ENCODE measurements around the gene GFRA1. TPM values are rescaled to one million over a fixed set of nuclear protein-coding genes. Genes with fewer than 3 reads are reported as not detected.

The GFRA1 gene
- total RNA-seq, 4 donors from 2014 or later = 19.8 to 61.8 (median 25.2) TPM

DNA sequence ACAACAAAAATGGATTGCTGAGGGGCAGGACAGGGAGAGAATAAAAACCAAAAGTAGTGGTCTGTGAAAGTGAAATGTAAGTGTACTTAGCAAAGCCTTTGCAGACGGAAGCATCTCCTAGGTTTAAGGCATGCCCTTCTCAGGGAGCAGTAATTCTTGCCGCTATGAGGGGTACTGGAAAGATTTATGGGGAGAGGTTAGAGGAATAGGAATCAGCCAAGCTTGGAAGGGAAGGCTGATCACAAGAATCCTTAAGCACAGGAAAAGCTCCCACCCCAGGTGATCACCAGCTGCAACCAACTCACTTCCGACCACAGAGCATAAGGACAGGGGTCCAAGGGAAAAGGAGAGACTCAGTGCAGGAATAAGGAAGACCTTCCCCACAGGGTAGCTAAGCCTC, 10.3 kb downstream of the GFRA1 start:
- 83% methylated on average over 3 of the region's 3 CpGs for WGBS
- TF ChIP-seq POLR2AphosphoS5 (IDR thresholded peaks at IDR 0.05) = no peak
- TF ChIP-seq CTCF (IDR thresholded peaks at IDR 0.05) = no peak
- no peak for TF ChIP-seq POLR2A (IDR thresholded peaks at IDR 0.05)
- TF ChIP-seq EP300 (IDR thresholded peaks at IDR 0.05) = no peak
- H3K4me1 ChIP-seq = no peaks in the 10 kb centered on the region
- H3K4me3 ChIP-seq = no peak overlapping the region
- H3K27ac ChIP-seq = no peak overlapping the region
- no peak for DNase-seq (ENCODE audit: low spot score in 2 of 2)
- no peaks in the 10 kb centered on the region for H3K36me3 ChIP-seq
- H3K27me3 ChIP-seq = no peaks in the 10 kb centered on the region
- H3K9me3 ChIP-seq = no peaks in the 10 kb centered on the region

GRCh38 chr10:116260599-116260998, 12.4 kb downstream of the GFRA1 start:
- TF ChIP-seq POLR2AphosphoS5 (IDR thresholded peaks at IDR 0.05) = no peak
- TF ChIP-seq CTCF (IDR thresholded peaks at IDR 0.05) = no peak
- no peak for TF ChIP-seq POLR2A (IDR thresholded peaks at IDR 0.05)
- TF ChIP-seq EP300 (IDR thresholded peaks at IDR 0.05) = no peak
- Histone ChIP-seq H3K9me3 (no peaks in the 10 kb centered on the region), H3K4me3 (no peak overlapping the region), H3K36me3 (no peaks in the 10 kb centered on the region), H3K27ac (no peak overlapping the region), H3K27me3 (peaks cover 5% of the 10 kb centered on the region), H3K4me1 (no peaks in the 10 kb centered on the region)
- 34% methylated on average over 2 of the region's 2 CpGs for WGBS
- no peak for DNase-seq (ENCODE audit: low spot score in 2 of 2)

GRCh38 chr10:116259638-116260037, 13.4 kb downstream of the GFRA1 start:
- TF ChIP-seq POLR2AphosphoS5 (IDR thresholded peaks at IDR 0.05) (no peak), EP300 (IDR thresholded peaks at IDR 0.05) (no peak), CTCF (IDR thresholded peaks at IDR 0.05) (no peak)
- Histone ChIP-seq H3K27ac (no peak overlapping the region), H3K36me3 (no peaks in the 10 kb centered on the region), H3K27me3 (peaks cover 5% of the 10 kb centered on the region), H3K9me3 (no peaks in the 10 kb centered on the region), H3K4me3 (no peak overlapping the region), H3K4me1 (no peaks in the 10 kb centered on the region)
- DNase-seq (ENCODE audit: low spot score in 2 of 2) = no peak
- WGBS = 90% methylated on average over 3 of the region's 3 CpGs

- WGBS = 96% methylated on average over 5 of the region's 5 CpGs
- peaks cover 5% of the 10 kb centered on the region for H3K27me3 ChIP-seq
- H3K36me3 ChIP-seq = no peaks in the 10 kb centered on the region
- no peak overlapping the region for H3K27ac ChIP-seq
- H3K4me1 ChIP-seq = no peaks in the 10 kb centered on the region
- H3K4me3 ChIP-seq = no peak overlapping the region
- no peaks in the 10 kb centered on the region for H3K9me3 ChIP-seq
- no peak for DNase-seq (ENCODE audit: low spot score in 2 of 2)
- TF ChIP-seq POLR2AphosphoS5 (IDR thresholded peaks at IDR 0.05) = no peak
- no peak for TF ChIP-seq EP300 (IDR thresholded peaks at IDR 0.05)
- TF ChIP-seq CTCF (IDR thresholded peaks at IDR 0.05) = no peak
- TF ChIP-seq POLR2A (IDR thresholded peaks at IDR 0.05) = no peak
Observed at GRCh38 chr10:116257785-116258184, 15.2 kb downstream of the GFRA1 start.

DNA sequence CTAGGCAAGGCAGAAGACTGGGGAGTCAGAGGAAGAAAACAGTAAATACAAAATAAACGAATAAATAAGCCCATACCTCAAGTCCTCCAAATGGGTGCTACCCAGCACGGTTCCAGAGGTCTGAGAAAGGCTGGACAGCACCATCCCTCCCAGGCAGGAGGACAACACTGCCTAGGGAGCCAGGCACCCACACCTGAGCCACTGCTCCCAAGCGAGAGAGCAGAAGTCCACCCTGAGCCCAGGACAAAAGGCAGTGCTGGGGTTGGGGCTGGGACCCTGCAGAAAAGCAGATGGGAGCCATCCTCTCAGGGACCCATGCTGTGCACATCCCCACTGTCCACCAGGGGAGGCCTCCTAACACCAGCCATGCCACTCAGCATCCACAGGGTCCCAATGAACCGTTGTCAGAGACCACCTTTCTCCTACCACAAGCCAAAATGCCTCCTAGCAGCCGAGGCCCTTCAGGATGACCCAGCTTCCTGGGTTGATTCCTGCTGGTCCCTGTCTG, 16.2 kb downstream of the GFRA1 start:
- Histone ChIP-seq H3K9me3 (no peaks in the 10 kb centered on the region), H3K27me3 (peaks cover 5% of the 10 kb centered on the region), H3K36me3 (no peaks in the 10 kb centered on the region), H3K27ac (no peak overlapping the region), H3K4me3 (no peak overlapping the region), H3K4me1 (no peaks in the 10 kb centered on the region)
- WGBS = 73% methylated on average over 5 of the region's 5 CpGs
- no peak for DNase-seq (ENCODE audit: low spot score in 2 of 2)
- TF ChIP-seq POLR2A (IDR thresholded peaks at IDR 0.05) (no peak), POLR2AphosphoS5 (IDR thresholded peaks at IDR 0.05) (no peak), EP300 (IDR thresholded peaks at IDR 0.05) (no peak), CTCF (IDR thresholded peaks at IDR 0.05) (no peak)
